ENCODE data around the gene PLXNA2.

GRCh38 chr1:208060215-208060869, 183.8 kb downstream of the PLXNA2 start:
- TF ChIP-seq CTCF (conservative IDR thresholded peaks at IDR 0.05; ENCODE audit: low read depth, low read length) = no peak
- no peak for TF ChIP-seq EZH2 (IDR thresholded peaks at IDR 0.05; ENCODE audit: borderline replicate concordance, low read depth, low read length, poor library complexity, severe bottlenecking)
